Duodenal mucosa (tissue), 2 donors: ENCODE measurements around the gene CCDC18.
A peak's percentile ranks its signal among the peaks of the same experiment; 100 is the strongest.

Experiments used
- H3K27ac ChIP-seq: one replicate; pipeline ENCODE4 v1.7.0; 2013; ENCODE audit warnings: low read depth, low read length
- H3K27me3 ChIP-seq, 2 donors: one replicate each; pipeline ENCODE4 v1.7.0; 2013; ENCODE audit warnings: low read length in 2 of 2, control low read depth in 1 of 2; ENCODE audit not compliant: insufficient read depth in 2 of 2, control insufficient read depth in 1 of 2
- H3K36me3 ChIP-seq, 2 donors: one replicate each; pipeline ENCODE4 v1.7.0; 2013; ENCODE audit warnings: low read length in 2 of 2, control low read depth in 1 of 2; ENCODE audit not compliant: insufficient read depth in 2 of 2, control insufficient read depth in 1 of 2
- H3K4me1 ChIP-seq, 2 donors: one replicate each; pipeline ENCODE4 v1.7.0; 2013; ENCODE audit warnings: low read length in 2 of 2, control low read depth in 1 of 2; ENCODE audit not compliant: insufficient read depth in 2 of 2, control insufficient read depth in 1 of 2
- H3K4me3 ChIP-seq, 2 donors: one replicate each; pipeline ENCODE4 v1.7.0; 2013; ENCODE audit warnings: low read length in 2 of 2, low read depth in 1 of 2
- H3K9ac ChIP-seq, 2 donors: one replicate each; pipeline ENCODE4 v1.7.0; 2013; ENCODE audit warnings: low read length in 2 of 2, low read depth in 1 of 2
- H3K9me3 ChIP-seq, 2 donors: one replicate each; pipeline ENCODE4 v1.7.0; 2013; ENCODE audit warnings: low read length in 2 of 2, control low read depth in 1 of 2; ENCODE audit not compliant: control insufficient read depth in 1 of 2

CCDC18 gene

DNA sequence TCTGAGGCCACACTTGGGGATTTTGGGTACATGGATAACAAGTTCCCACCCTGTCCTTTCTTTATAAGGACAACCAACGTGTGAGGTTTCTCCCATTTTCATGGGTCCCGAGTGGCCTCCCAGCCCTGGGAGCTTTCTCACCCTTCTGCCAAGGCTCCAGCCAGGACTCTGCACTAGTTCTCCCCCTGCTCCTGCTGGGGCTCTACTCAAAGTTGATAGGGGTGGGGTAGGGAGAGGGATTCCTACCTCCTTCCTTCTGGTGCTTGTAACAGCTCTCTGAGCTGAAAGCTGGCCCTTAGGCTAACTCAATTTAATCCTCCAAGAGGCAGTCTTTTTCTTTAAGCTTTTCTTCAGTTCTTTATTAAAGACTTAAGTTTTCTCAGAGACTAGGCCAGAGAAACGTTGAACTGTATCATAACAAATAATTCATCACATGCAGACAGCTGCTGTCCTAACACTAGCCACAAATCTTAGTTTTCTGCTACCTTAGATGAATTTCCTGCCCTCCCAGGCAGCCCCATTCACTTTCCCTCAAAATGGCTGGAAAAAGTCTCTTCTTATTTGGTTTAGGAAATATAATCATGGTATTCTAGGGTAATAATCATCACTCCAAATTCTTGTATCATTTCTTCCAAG, 142.8 kb downstream of the CCDC18 start:
- H3K27me3 ChIP-seq, result no peaks in the 10 kb centered on the region
- no peak overlapping the region for H3K27ac ChIP-seq
- H3K9ac ChIP-seq, result no peak overlapping the region

DNA sequence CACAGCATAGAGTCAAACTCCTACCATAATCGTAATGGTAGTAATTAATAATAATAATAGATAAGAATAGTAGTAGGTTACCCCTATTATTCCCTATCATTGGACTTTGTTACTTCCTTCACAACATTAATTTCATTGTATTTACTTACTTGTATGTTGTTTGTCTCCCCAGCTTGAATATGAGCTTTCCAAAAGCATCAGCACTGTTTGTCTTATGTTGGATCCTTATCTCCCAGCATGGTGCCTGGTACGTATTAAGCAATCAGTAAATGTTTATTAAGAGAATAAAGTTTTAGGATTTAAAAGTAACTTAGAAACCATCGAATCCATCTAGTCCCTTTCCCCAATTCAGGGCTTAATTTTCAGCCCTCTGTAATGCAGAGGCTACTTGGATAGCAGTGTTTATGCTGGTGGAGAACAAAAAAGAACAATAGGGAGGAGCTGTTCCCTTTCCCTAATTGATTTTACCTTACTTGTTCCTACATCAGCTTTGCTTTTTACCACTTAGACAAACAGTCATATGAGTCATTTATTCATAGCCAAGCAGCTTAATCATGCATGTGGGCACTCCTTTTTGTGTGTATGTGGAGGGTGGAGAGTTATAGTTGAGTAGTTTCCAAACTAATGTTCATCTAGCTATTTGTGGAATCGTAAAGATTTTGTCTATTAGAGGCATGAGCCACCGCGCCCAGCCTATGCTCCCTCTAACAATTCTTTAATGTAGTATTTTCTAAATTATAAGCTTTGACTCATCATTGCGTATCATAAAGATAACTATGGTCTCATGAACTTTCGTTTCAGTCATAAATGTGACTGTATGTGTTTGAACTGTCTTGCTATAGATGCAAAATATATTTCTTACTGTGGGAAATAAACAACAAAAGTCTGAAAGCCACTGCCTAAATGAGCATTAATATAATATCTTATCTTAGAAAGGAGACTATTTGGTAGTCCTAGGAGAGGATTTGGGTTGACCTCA, 144.3 kb downstream of the CCDC18 start:
- H3K9me3 ChIP-seq, result no peaks in the 10 kb centered on the region
- H3K27me3 ChIP-seq, result no peaks in the 10 kb centered on the region
- no peak overlapping the region for H3K27ac ChIP-seq
- no peaks in the 10 kb centered on the region for H3K36me3 ChIP-seq
- no peak overlapping the region for H3K9ac ChIP-seq
- peaks cover 0 to 25% of the 10 kb centered on the region in 2 donors for H3K4me1 ChIP-seq
- peak overlapping the region in 1 of 2 donors; percentile 24 for H3K4me3 ChIP-seq

More for the DNA sequence above, 142.8 kb downstream of the CCDC18 start:
- Histone ChIP-seq H3K9me3 (no peaks in the 10 kb centered on the region), H3K4me1 (peaks cover 0 to 25% of the 10 kb centered on the region in 2 donors), H3K36me3 (no peaks in the 10 kb centered on the region), H3K4me3 (no peak overlapping the region)
